Calu3 (cell line): ENCODE results near the gene RASGRP2. TPM values are rescaled to one million over a fixed set of nuclear protein-coding genes. Genes with fewer than 3 reads are reported as not detected.

Source experiments
- BruUV-seq: library from RNA; stranded (reverse); fragments of 400-500 nt; replicated peaks from 2 replicates; lab custom pipeline; 2021; lab: Mats Ljungman, UMichigan
- CTCF ChIA-PET: fragments of 300-600 bp; sonication (Branson Sonifier 250); formaldehyde crosslinking; loops from one replicate; lab custom pipeline; 2022; ENCODE audit warnings: antibody characterized with exemption; lab: Charles Lee
- DNase-seq: peaks from one replicate; pipeline ENCODE4 v3.0.0; 2022
- H3K27ac Mint-ChIP-seq: one replicate; pipeline ENCODE4 v1.8.0; 2022; ENCODE audit warnings: mixed read lengths; ENCODE audit not compliant: unreplicated experiment
- H3K27me3 Mint-ChIP-seq: one replicate; pipeline ENCODE4 v1.8.0; 2022; ENCODE audit warnings: mixed read lengths; ENCODE audit not compliant: unreplicated experiment
- H3K36me3 Mint-ChIP-seq: one replicate; pipeline ENCODE4 v1.8.0; 2022; ENCODE audit warnings: mild to moderate bottlenecking, moderate library complexity, mixed read lengths; ENCODE audit not compliant: insufficient read depth, unreplicated experiment
- H3K4me1 Mint-ChIP-seq: one replicate; pipeline ENCODE4 v1.8.0; 2022; ENCODE audit warnings: mild to moderate bottlenecking, low read depth, mixed read lengths; ENCODE audit not compliant: unreplicated experiment
- H3K4me3 Mint-ChIP-seq: one replicate; pipeline ENCODE4 v1.8.0; 2022; ENCODE audit warnings: mild to moderate bottlenecking, low read depth, moderate library complexity, mixed read lengths; ENCODE audit not compliant: unreplicated experiment
- H3K9me3 Mint-ChIP-seq: one replicate; pipeline ENCODE4 v1.8.0; 2022; ENCODE audit warnings: low read depth, mixed read lengths; ENCODE audit not compliant: unreplicated experiment
- CTCF ChIP-seq: fragments of 200-600 bp; IDR thresholded peaks from one replicate; pipeline ENCODE4 v1.8.0; 2022; ENCODE audit warnings: antibody characterized with exemption; ENCODE audit not compliant: unreplicated experiment
- intact Hi-C: fragments of 100-400 bp; cut with micrococcal nuclease; formaldehyde crosslinking; loops from one replicate; pipeline ENCODE4 v1.10.0; 2022; ENCODE audit not compliant: unreplicated experiment
- total RNA-seq: library from RNA; stranded (reverse); gene quantifications from 2 replicates; pipeline ENCODE4 v1.2.3, GENCODE V29; 2022

The RASGRP2 gene
- total RNA-seq, 1 experiment from 2014 or later: not detected

DNA sequence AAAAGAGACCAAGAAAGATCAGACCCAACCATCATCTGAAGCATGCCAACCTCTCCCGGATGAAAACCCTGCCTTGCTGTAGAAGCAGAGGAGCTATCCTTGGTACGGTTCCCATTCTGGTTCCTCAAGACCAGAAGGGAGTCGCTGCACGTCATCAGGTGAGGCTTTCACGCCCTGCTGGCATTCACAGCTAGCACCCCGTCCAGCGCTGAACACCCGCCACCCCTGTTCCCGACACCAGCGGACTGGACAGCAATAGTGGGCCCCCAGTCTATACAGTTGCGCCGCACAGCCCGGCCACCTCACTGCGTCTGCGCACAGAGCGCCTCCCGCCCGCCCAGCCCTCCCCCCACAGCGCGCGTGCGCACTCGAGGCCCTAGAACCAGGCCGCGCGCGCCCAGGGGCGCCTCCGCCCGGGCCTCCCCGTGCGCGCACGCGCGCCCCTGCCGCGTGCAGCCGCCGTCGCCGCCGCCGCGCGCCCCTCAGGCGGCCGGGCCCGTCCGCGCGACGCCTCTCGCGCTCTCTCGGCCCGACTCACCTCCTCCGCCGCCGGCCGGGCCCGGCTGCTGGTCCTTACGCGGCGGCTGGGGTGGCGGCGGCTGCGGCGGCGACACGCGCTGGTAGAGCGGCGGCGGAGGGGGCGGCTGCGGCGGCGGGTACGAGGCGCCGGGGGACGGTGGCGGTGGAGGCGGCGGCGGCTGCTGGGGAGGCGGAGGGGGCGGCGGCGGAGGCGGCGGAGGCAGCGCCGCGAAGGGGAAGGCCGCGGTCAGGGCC lies 33.7 kb upstream of the RASGRP2 start:
- no TSS peak for BruUV-seq
- no peaks in the 10 kb centered on the region for H3K27me3 Mint-ChIP-seq
- peak overlapping the region; percentile 90 for H3K4me3 Mint-ChIP-seq
- H3K27ac Mint-ChIP-seq: peak overlapping the region; percentile 92
- peak; percentile 82 for DNase-seq
- peaks cover 73% of the 10 kb centered on the region for H3K36me3 Mint-ChIP-seq
- peaks cover 38% of the 10 kb centered on the region for H3K4me1 Mint-ChIP-seq
- intact Hi-C loops: no loop called here
- CTCF ChIA-PET: no interaction called here
- H3K9me3 Mint-ChIP-seq: no peaks in the 10 kb centered on the region
- TF ChIP-seq CTCF: no peak

- peaks cover 40% of the 10 kb centered on the region for H3K4me1 Mint-ChIP-seq
- intact Hi-C loops: no loop called here
- peaks cover 81% of the 10 kb centered on the region for H3K36me3 Mint-ChIP-seq
- no peak for DNase-seq
- BruUV-seq: TSS peak; percentile 27
- H3K27ac Mint-ChIP-seq: peak overlapping the region; percentile 92
- H3K27me3 Mint-ChIP-seq: no peaks in the 10 kb centered on the region
- H3K4me3 Mint-ChIP-seq: peak overlapping the region; percentile 90
- no peaks in the 10 kb centered on the region for H3K9me3 Mint-ChIP-seq
- CTCF ChIA-PET: no interaction called here
- TF ChIP-seq CTCF: no peak
Measured at GRCh38 chr11:64776875-64777274, 32.9 kb upstream of the RASGRP2 start.

GRCh38 chr11:64776425-64776824 lies 32.5 kb upstream of the RASGRP2 start:
- CTCF ChIA-PET: no interaction called here
- BruUV-seq: no TSS peak
- Mint-ChIP-seq H3K4me1 (peaks cover 40% of the 10 kb centered on the region), H3K9me3 (no peaks in the 10 kb centered on the region), H3K36me3 (peaks cover 85% of the 10 kb centered on the region), H3K27ac (peak overlapping the region; percentile 92), H3K4me3 (peak overlapping the region; percentile 90), H3K27me3 (no peaks in the 10 kb centered on the region)
- DNase-seq: no peak
- intact Hi-C loops: no loop called here
- TF ChIP-seq CTCF: no peak

DNA sequence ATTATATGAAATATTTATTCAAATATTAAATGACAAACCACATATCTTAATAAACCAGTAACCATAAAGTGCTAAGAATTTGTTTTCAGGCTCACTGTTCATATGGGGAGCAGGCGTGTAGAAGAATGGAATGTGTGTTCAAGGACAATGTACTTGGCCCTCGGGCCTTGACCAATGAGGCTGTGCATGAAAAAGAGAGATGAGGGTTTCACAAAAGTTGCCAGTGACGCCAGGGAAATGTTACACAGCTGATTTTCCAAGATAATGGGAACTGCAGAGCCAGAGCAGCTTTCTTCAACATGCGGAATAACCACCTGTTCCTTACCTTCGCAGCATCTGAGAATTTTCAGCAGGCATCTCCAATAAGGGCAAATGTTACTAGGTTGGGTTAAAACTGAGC lies 30.2 kb upstream of the RASGRP2 start:
- Mint-ChIP-seq H3K36me3 (peaks cover 97% of the 10 kb centered on the region), H3K27ac (no peak overlapping the region), H3K4me3 (no peak overlapping the region), H3K9me3 (no peaks in the 10 kb centered on the region), H3K4me1 (peaks cover 40% of the 10 kb centered on the region), H3K27me3 (no peaks in the 10 kb centered on the region)
- no peak for DNase-seq
- CTCF ChIA-PET: interaction anchor here (0.5 kb wide), 1 partner anchor 1071 kb away, joined by 4 read pairs; no protein-coding TSS in a partner anchor
- intact Hi-C loops: no loop called here
- BruUV-seq: no TSS peak
- no peak for TF ChIP-seq CTCF
